ENCODE results near the gene MOB3C. TPM values are rescaled to one million over a fixed set of nuclear protein-coding genes. Genes with fewer than 3 reads are reported as not detected.

MOB3C gene
- total RNA-seq, 1 donor from 2014 or later, result 13.9 TPM

Other genes starting within 250 kb of the MOB3C start
- 5.5 TPM for gene FAAH, start 222.5 kb downstream of the MOB3C start, total RNA-seq
- not detected for gene DMBX1, start 127.0 kb downstream of the MOB3C start, total RNA-seq
- gene KNCN, start 65.2 kb downstream of the MOB3C start, total RNA-seq, result not detected
- 39.8 TPM for gene MKNK1, start 12.5 kb downstream of the MOB3C start, total RNA-seq
- gene ATPAF1, start 51.6 kb upstream of the MOB3C start, total RNA-seq, result 191 TPM
- gene TEX38, start 55.0 kb upstream of the MOB3C start, total RNA-seq, result not detected
- gene EFCAB14, start 102.3 kb upstream of the MOB3C start, total RNA-seq, result 53.2 TPM
- gene CYP4B1, start 182.2 kb upstream of the MOB3C start, total RNA-seq, result 19.6 TPM

All from Right ventricle myocardium inferior (tissue), 1 donor.